Common myeloid progenitor, CD34-positive (primary cell): ENCODE data around the gene NPL.

ENCODE experiments used
- CTCF ChIA-PET: fragments of 350-600 bp; sonication (Branson Sonifier 250); formaldehyde crosslinking; loops from one replicate; lab custom pipeline; 2021; ENCODE audit warnings: antibody characterized with exemption; lab: Charles Lee
- POLR2A ChIA-PET: fragments of 350-600 bp; sonication (Branson Sonifier 250); formaldehyde crosslinking; loops from one replicate; lab custom pipeline; 2021; ENCODE audit warnings: antibody characterized with exemption; lab: Charles Lee
- DNase-seq, 3 donors: peaks; one replicate each; pipeline versions ENCODE4 v3.0.0 to v3.0.0-alpha.2; 2013
- H3K27ac ChIP-seq, 2 experiments: 1 replicate in 1 of 2; 2 replicates in 1 of 2; pipeline ENCODE4 v1.7.0; 2013; ENCODE audit warnings: inconsistent platforms in 2 of 2, low read length in 2 of 2, mild to moderate bottlenecking in 2 of 2, low read depth in 1 of 2, moderate library complexity in 1 of 2; ENCODE audit not compliant: severe bottlenecking in 2 of 2, insufficient read depth in 1 of 2, poor library complexity in 1 of 2
- H3K27me3 ChIP-seq, 5 experiments: replicated peaks in 2 of 5; 1 replicate in 3 of 5; 2 replicates in 2 of 5; pipeline versions ENCODE4 v1.6.1 to v1.7.0; 2013; ENCODE audit warnings: low read length in 4 of 5, mild to moderate bottlenecking in 2 of 5, moderate library complexity in 2 of 5, inconsistent platforms in 1 of 5; ENCODE audit not compliant: insufficient read depth in 5 of 5, control insufficient read depth in 4 of 5
- H3K36me3 ChIP-seq, 4 experiments: 1 replicate in 2 of 4; 2 replicates in 2 of 4; pipeline versions ENCODE4 v1.6.1 to v1.7.0; 2013; ENCODE audit warnings: low read length in 3 of 4, control low read depth in 1 of 4, mild to moderate bottlenecking in 1 of 4; ENCODE audit not compliant: control insufficient read depth in 4 of 4, insufficient read depth in 4 of 4
- H3K4me1 ChIP-seq, 4 experiments: 1 replicate in 3 of 4; 2 replicates in 1 of 4; pipeline versions ENCODE4 v1.6.1 to v1.7.1; 2013; ENCODE audit warnings: low read length in 3 of 4, mild to moderate bottlenecking in 3 of 4, control low read depth in 1 of 4, inconsistent platforms in 1 of 4, moderate library complexity in 1 of 4; ENCODE audit not compliant: control insufficient read depth in 4 of 4, insufficient read depth in 4 of 4; ENCODE audit errors: control extremely low read depth in 1 of 4
- H3K4me3 ChIP-seq, 7 experiments: 1 replicate in 4 of 7; 2 replicates in 3 of 7; pipeline versions ENCODE4 v1.5.1 to v1.7.0; 2013; ENCODE audit warnings: mild to moderate bottlenecking in 7 of 7, low read length in 6 of 7, moderate library complexity in 6 of 7, inconsistent platforms in 2 of 7, low read depth in 2 of 7, control low read depth in 1 of 7; ENCODE audit not compliant: insufficient read depth in 4 of 7, control insufficient read depth in 1 of 7; ENCODE audit errors: extremely low read depth in 1 of 7
- H3K9me3 ChIP-seq, 5 experiments: 1 replicate in 4 of 5; 2 replicates in 1 of 5; pipeline versions ENCODE4 v1.6.1 to v1.7.1; 2013; ENCODE audit warnings: low read length in 4 of 5, mild to moderate bottlenecking in 2 of 5, inconsistent platforms in 1 of 5, low read depth in 1 of 5, moderate library complexity in 1 of 5; ENCODE audit not compliant: control insufficient read depth in 4 of 5, insufficient read depth in 2 of 5; ENCODE audit errors: control extremely low read depth in 1 of 5
- WGBS: methylation state at CpG from one replicate; pipeline ENCODE4 v1.1.5; 2013; ENCODE audit not compliant: insufficient coverage; 5-methylcytosine and 5-hydroxymethylcytosine counted together

The NPL gene

GRCh38 chr1:182784556-182785171 lies 4.9 kb upstream of the NPL start:
- 14% methylated on average over 1 of the region's 4 CpGs for WGBS
- ChIA-PET CTCF (interaction anchor here (0.8 to 12.5 kb wide), 13 partner anchors 11 to 704 kb away, joined by 3 to 525 read pairs (median 4); partner anchors contain the start of genes RGS16 and RNASEL), POLR2A (interaction anchor here (1.7 kb wide), 1 partner anchor 184 kb away, joined by 4 read pairs; no protein-coding TSS in a partner anchor)
- peak; percentile 44 to 62 (median 59) for DNase-seq
- Histone ChIP-seq H3K9me3 (no peaks in the 10 kb centered on the region), H3K4me3 (no peak overlapping the region), H3K27me3 (peaks cover 0 to 7% (median 0%) of the 10 kb centered on the region in 5 experiments), H3K27ac (no peak overlapping the region), H3K36me3 (no peaks in the 10 kb centered on the region), H3K4me1 (peaks cover 0 to 19% (median 14%) of the 10 kb centered on the region in 4 experiments)

- H3K4me1 ChIP-seq, result peaks cover 0 to 24% (median 19%) of the 10 kb centered on the region in 4 experiments
- no peak for DNase-seq
- no peaks in the 10 kb centered on the region for H3K36me3 ChIP-seq
- ChIA-PET POLR2A (no interaction called here), CTCF (interaction anchor here (0.8 to 12.5 kb wide), 12 partner anchors 11 to 705 kb away, joined by 3 to 525 read pairs (median 4); partner anchors contain the start of genes RGS16 and RNASEL)
- no peak overlapping the region for H3K4me3 ChIP-seq
- H3K27me3 ChIP-seq, result peaks cover 0 to 9% (median 0%) of the 10 kb centered on the region in 5 experiments
- WGBS, result 78% methylated on average over 1 of the region's 2 CpGs
- H3K9me3 ChIP-seq, result no peaks in the 10 kb centered on the region
- no peak overlapping the region for H3K27ac ChIP-seq
Observed at GRCh38 chr1:182785181-182785580, 4.4 kb upstream of the NPL start.

GRCh38 chr1:182786223-182786994 lies 3.2 kb upstream of the NPL start:
- Histone ChIP-seq H3K27me3 (peaks cover 0 to 9% (median 0%) of the 10 kb centered on the region in 5 experiments), H3K4me1 (peaks cover 0 to 25% (median 19%) of the 10 kb centered on the region in 4 experiments), H3K9me3 (no peaks in the 10 kb centered on the region), H3K36me3 (no peaks in the 10 kb centered on the region), H3K4me3 (no peak overlapping the region), H3K27ac (no peak overlapping the region)
- ChIA-PET CTCF (interaction anchor here (1.3 to 12.5 kb wide), 10 partner anchors 11 to 704 kb away, joined by 3 to 525 read pairs (median 4); partner anchors contain the start of genes RGS16 and RNASEL), POLR2A (no interaction called here)
- peak; percentile 47 to 53 (median 52) for DNase-seq
- WGBS, result 73% methylated on average over 3 of the region's 6 CpGs

GRCh38 chr1:182786995-182787324 lies 2.6 kb upstream of the NPL start:
- ChIA-PET CTCF (interaction anchor here (1.3 to 12.5 kb wide), 10 partner anchors 10 to 705 kb away, joined by 3 to 525 read pairs (median 4); partner anchors contain the start of genes RGS16 and RNASEL), POLR2A (no interaction called here)
- H3K4me1 ChIP-seq, result peaks cover 0 to 22% (median 17%) of the 10 kb centered on the region in 4 experiments
- H3K36me3 ChIP-seq, result no peaks in the 10 kb centered on the region
- DNase-seq, result no peak
- WGBS, result 85% methylated on average over 4 of the region's 4 CpGs
- H3K9me3 ChIP-seq, result no peaks in the 10 kb centered on the region
- no peak overlapping the region for H3K4me3 ChIP-seq
- peaks cover 0 to 9% (median 0%) of the 10 kb centered on the region in 5 experiments for H3K27me3 ChIP-seq
- H3K27ac ChIP-seq, result no peak overlapping the region

DNA sequence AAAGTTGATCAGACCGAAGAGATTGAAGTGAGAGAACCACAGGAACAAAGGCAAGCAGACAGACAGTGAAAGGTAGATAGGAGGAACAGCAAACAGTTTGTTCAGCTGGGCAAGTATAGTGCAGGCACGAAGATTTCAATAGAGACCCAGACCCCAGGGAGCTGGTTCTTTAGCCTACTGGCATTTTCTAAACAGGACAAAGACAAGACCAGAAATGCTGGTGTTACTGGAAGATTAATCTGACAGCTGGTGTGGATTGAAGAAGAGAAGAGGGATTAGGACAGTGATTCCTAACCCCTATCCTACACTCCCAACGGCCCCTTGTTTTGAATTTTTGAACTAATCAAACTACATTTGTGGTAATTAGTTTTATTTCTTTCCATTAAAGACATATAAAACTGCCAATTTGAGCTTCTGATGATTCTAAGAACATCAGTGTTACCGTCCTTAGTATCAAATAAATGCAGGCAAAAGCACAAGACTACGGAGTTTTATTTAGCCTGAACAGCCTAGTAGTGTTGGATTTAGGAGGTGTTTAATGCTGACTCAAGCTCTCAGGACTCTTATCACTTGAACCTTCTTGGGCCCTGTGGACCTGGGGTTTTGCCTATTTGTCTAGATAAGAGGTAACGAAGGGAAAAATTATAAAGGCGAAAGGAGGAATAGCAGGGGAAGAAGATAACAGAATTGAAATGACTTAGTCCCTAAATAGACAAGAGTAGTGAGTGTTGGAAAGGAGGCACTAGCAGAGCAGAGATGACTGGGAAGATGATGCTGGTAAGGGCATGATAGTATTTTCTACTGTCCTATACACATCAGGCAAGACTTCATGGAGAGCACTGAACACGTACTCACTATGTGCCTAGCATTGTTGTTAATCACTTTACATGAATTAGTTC lies 2.0 kb downstream of the NPL start:
- Histone ChIP-seq H3K36me3 (no peaks in the 10 kb centered on the region), H3K27ac (no peak overlapping the region), H3K27me3 (peaks cover 0 to 9% (median 0%) of the 10 kb centered on the region in 5 experiments), H3K9me3 (no peaks in the 10 kb centered on the region), H3K4me1 (peaks cover 13 to 30% (median 27%) of the 10 kb centered on the region in 4 experiments), H3K4me3 (no peak overlapping the region)
- ChIA-PET POLR2A (interaction anchor here (0.9 kb wide), 1 partner anchor 400 kb away, joined by 3 read pairs; the partner anchor contains the start of gene GLUL), CTCF (interaction anchor here (0.9 to 12.5 kb wide), 6 partner anchors 9 to 704 kb away, joined by 3 to 525 read pairs (median 4); partner anchors contain the start of gene RGS16)
- peak; percentile 44 to 68 (median 46) for DNase-seq
- whole genome bisulfite sequencing, result 89% methylated on average over 4 of the region's 8 CpGs

- POLR2A ChIA-PET, result no interaction called here
Observed at GRCh38 chr1:182794091-182794490, 4.5 kb downstream of the NPL start.

More at GRCh38 chr1:182794091-182794490, 4.5 kb downstream of the NPL start:
- peaks cover 0 to 5% (median 0%) of the 10 kb centered on the region in 5 experiments for H3K27me3 ChIP-seq
- DNase-seq, result no peak
- H3K4me3 ChIP-seq, result no peak overlapping the region
- H3K9me3 ChIP-seq, result no peaks in the 10 kb centered on the region
- CTCF ChIA-PET, result interaction anchor here (5.2 kb wide), 1 partner anchor 11 kb away, joined by 26 read pairs; no protein-coding TSS in a partner anchor
- H3K27ac ChIP-seq, result no peak overlapping the region
- no peaks in the 10 kb centered on the region for H3K36me3 ChIP-seq
- H3K4me1 ChIP-seq, result peaks cover 13 to 27% (median 23%) of the 10 kb centered on the region in 4 experiments
- 100% methylated on average over 1 of the region's 2 CpGs for WGBS
